Tibial artery (tissue), 4 donors: Measurements from ENCODE around the gene CARNS1.

Source experiments
- DNase-seq, 2 donors: peaks; one replicate each; pipeline ENCODE4 v3.0.0-alpha.2; 2019
- H3K27ac ChIP-seq, 2 donors: fragments of 200-600 bp; sonication (generic) in 1 of 2; 1 replicate in 1 of 2; 2 replicates in 1 of 2; pipeline ENCODE4 v1.5.1; 2018 to 2019; ENCODE audit warnings: mild to moderate bottlenecking in 1 of 2
- H3K27me3 ChIP-seq, 2 donors: fragments of 200-600 bp; sonication (generic) in 1 of 2; one replicate each; pipeline versions ENCODE4 v1.5.1 to v1.6.0; 2016 to 2019
- H3K36me3 ChIP-seq, 3 donors: fragments of 200-600 bp; sonication (generic) in 2 of 3; one replicate each; pipeline ENCODE4 v1.5.1; 2016 to 2019; ENCODE audit warnings: mild to moderate bottlenecking in 2 of 3
- H3K4me1 ChIP-seq, 4 donors: fragments of 200-600 bp; sonication (generic) in 2 of 4; 1 replicate in 3 of 4; 2 replicates in 1 of 4; pipeline ENCODE4 v1.5.1; 2016 to 2019
- H3K4me3 ChIP-seq, 2 donors: fragments of 200-600 bp; sonication (generic) in 1 of 2; 1 replicate in 1 of 2; 2 replicates in 1 of 2; pipeline ENCODE4 v1.5.1; 2018 to 2019; ENCODE audit warnings: mild to moderate bottlenecking in 2 of 2
- H3K9me3 ChIP-seq, 3 donors: fragments of 200-600 bp; sonication (generic) in 1 of 3; one replicate each; pipeline ENCODE4 v1.5.1; 2016 to 2019
- intact Hi-C: fragments of 100-400 bp; cut with DNase I; formaldehyde crosslinking; loops from one replicate; pipeline ENCODE4 v1.15.0; 2023; ENCODE audit warnings: low total_unique reads
- TF ChIP-seq, protein P1 (sequence below), 2 experiments: fragments of 200-600 bp in 1 of 2; fragments of 450-650 bp in 1 of 2; IDR thresholded peaks; one replicate each; pipeline ENCODE4 v1.5.1; 2017 to 2019; ENCODE audit warnings: antibody characterized with exemption in 2 of 2, mild to moderate bottlenecking in 1 of 2, moderate library complexity in 1 of 2

CARNS1 gene

DNA sequence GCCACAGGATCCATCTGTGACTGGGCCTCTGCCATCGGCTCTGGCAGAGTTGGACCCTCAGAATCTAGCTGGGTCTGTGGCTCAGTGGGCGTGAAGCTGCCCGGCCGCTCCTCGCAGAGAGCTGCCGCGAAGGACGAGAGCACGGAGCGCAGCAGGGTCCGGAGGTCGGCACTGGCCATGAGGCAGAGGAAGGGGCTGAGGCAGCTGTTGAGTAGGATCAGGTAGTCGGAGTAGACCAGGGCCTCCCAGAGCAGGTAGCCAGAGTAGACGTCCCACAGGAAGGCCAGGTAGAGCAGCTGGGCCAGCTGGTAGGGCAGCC, 36.1 kb downstream of the CARNS1 start:
- intact Hi-C loops = no loop called here
- DNase-seq = no peak
- H3K4me1 ChIP-seq = no peaks in the 10 kb centered on the region
- no peaks in the 10 kb centered on the region for H3K9me3 ChIP-seq
- H3K27me3 ChIP-seq = no peaks in the 10 kb centered on the region
- no peaks in the 10 kb centered on the region for H3K36me3 ChIP-seq
- H3K4me3 ChIP-seq = no peak overlapping the region
- TF ChIP-seq, protein P1, sequence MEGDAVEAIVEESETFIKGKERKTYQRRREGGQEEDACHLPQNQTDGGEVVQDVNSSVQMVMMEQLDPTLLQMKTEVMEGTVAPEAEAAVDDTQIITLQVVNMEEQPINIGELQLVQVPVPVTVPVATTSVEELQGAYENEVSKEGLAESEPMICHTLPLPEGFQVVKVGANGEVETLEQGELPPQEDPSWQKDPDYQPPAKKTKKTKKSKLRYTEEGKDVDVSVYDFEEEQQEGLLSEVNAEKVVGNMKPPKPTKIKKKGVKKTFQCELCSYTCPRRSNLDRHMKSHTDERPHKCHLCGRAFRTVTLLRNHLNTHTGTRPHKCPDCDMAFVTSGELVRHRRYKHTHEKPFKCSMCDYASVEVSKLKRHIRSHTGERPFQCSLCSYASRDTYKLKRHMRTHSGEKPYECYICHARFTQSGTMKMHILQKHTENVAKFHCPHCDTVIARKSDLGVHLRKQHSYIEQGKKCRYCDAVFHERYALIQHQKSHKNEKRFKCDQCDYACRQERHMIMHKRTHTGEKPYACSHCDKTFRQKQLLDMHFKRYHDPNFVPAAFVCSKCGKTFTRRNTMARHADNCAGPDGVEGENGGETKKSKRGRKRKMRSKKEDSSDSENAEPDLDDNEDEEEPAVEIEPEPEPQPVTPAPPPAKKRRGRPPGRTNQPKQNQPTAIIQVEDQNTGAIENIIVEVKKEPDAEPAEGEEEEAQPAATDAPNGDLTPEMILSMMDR (IDR thresholded peaks at IDR 0.05) = no peak
- H3K27ac ChIP-seq = no peak overlapping the region

DNA sequence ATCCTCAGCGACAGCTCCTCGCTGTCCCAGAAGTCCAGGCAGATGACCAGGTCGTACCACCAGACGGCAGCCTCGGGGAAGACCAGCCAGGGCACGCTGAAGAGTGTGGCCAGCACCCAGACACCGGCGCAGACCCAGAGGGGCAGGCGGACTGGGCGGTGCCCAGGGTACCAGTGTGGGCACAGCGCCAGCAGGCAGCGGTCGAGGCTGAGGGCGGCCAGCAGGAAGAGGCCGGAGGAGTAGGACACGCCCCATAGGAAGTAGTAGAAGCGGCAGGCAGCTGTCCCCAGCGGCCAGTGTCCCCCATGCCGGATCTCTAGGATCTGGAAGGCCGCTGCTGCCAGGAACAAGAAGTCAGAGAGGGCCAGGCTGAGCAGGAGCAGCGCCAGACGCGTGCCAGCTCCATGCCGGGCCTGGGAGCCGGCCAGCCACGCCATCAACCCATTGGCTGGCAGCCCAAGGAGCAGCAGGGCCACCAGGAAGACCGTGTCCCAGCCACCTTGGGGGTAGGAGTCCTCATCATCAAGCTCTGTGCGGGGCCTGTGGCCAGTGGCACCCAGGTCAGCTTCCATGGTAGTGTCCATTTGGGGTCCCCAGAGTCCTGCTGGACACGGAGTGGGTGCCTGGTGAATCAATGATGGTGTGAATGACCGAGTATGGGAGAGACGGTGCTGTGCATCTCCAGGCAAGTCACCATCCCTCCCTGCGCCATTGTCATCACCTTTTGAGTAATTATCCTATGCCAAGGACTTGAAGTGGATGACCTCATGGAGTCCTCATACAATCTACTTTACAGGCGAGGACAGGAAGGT, 36.9 kb downstream of the CARNS1 start, which contains the start of gene GPR152:
GPR152 (minus strand) TSS at position 589 of the 812 bp plus-strand sequence; CDS start at position 584, 5 bp downstream.
- no peak for DNase-seq
- no peaks in the 10 kb centered on the region for H3K36me3 ChIP-seq
- no peak within 1 kb of the TSS for H3K27ac ChIP-seq
- TF ChIP-seq, protein P1 (IDR thresholded peaks at IDR 0.05) = no peak
- no peaks in the 10 kb centered on the region for H3K9me3 ChIP-seq
- H3K4me3 ChIP-seq = no peak within 1 kb of the TSS
- intact Hi-C loops = no loop called here
- no peaks in the 10 kb centered on the region for H3K4me1 ChIP-seq
- no peaks in the 10 kb centered on the region for H3K27me3 ChIP-seq

DNA sequence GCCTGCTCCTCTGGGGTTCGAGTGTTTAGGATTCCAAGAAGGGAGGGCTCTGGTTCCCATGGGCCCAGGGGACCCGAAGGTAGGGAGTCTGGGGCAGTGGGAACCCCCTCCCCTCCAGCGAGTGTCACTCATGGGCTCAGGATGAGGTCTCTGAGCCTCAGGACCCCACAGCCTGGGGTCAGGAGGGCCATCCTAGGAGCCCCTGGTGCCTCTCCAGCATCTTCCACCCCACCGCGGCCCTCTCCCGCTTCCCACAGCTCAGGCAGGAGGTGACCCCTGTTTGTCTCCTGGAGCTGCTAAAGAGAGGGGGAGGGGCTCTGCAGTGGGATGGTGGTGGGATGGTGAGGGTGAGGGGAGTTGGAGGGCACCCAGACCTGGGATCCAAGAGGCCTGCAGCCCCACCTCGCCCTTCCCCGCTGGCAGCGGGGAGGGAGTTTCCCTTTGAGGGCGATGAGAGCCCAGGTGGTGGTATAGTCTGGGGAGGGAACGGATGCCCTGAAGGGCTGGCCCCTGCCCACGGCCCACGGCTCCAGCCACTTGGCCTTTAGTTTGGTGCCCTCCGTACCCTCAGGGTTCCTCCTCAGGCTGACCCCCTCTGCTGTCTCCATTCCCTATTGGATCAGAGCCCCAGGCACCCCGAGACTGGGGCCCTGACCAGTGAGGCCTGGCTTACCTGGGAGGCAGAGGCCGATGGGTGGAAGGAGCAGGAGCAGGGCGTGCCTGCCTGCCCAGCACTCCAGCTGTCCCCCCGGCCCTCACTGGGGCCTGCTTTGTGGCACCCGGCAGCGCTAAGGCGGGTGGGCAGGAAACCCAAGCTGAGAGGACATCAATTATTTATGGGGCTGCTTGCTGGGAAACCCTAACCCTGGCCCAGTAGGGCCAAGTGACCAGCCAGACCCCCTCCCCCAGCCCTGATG, 38.6 kb downstream of the CARNS1 start:
- DNase-seq = no peak
- TF ChIP-seq, protein P1 (IDR thresholded peaks at IDR 0.05) = no peak
- H3K27me3 ChIP-seq = no peaks in the 10 kb centered on the region
- no peaks in the 10 kb centered on the region for H3K36me3 ChIP-seq
- intact Hi-C loops = no loop called here
- no peak overlapping the region for H3K27ac ChIP-seq
- no peaks in the 10 kb centered on the region for H3K4me1 ChIP-seq
- H3K4me3 ChIP-seq = no peak overlapping the region
- H3K9me3 ChIP-seq = no peaks in the 10 kb centered on the region

- Histone ChIP-seq H3K27me3 (no peaks in the 10 kb centered on the region), H3K27ac (no peak within 1 kb of the TSS), H3K36me3 (no peaks in the 10 kb centered on the region), H3K4me3 (no peak within 1 kb of the TSS), H3K9me3 (no peaks in the 10 kb centered on the region), H3K4me1 (no peaks in the 10 kb centered on the region)
- TF ChIP-seq, protein P1 (IDR thresholded peaks at IDR 0.05) = no peak
- intact Hi-C loops = no loop called here
- DNase-seq = no peak
Measured at GRCh38 chr11:67455054-67455453, 39.6 kb downstream of the CARNS1 start, which contains the start of gene CABP4. CABP4 (plus strand) TSS chr11:67455354; CDS start chr11:67455424, 70 bp downstream.

DNA sequence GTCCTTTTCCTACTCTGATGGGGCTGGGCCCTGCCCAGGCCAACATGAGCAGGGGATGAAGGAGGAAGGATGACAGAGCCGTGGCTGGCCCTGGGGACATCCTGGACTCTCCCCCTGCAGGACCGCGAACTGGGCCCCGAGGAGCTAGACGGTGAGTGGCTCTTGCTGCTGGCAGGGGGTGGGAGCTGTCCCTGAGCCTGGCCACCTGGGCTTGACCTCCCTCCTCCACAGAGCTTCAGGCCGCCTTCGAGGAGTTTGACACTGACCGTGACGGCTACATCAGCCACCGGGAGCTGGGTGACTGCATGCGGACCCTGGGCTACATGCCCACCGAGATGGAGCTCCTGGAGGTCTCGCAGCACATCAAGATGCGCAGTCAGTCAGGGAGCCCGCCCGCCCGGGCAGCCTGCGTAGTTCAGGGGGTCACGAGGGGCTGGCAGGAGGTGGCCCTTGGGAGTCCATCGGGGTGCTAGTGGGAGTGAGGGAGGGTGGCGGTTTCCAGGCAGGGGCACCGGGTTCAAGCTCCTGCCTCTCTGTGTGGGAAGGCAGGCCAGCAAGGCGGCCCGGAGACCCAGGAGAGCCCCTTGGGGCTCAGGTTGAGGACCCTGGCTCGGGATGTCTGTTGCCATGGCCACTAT, 40.7 kb downstream of the CARNS1 start:
- intact Hi-C loops = no loop called here
- Histone ChIP-seq H3K27ac (no peak overlapping the region), H3K27me3 (no peaks in the 10 kb centered on the region), H3K4me3 (no peak overlapping the region), H3K4me1 (no peaks in the 10 kb centered on the region), H3K36me3 (no peaks in the 10 kb centered on the region), H3K9me3 (no peaks in the 10 kb centered on the region)
- DNase-seq = peak in 1 of 2 donors; percentile 58
- TF ChIP-seq, protein P1 (IDR thresholded peaks at IDR 0.05) = no peak
